ENCODE measurements around the gene CFAP65. TPM values are rescaled to one million over a fixed set of nuclear protein-coding genes. Genes with fewer than 3 reads are reported as not detected.

The CFAP65 gene
- total RNA-seq, 2 donors from 2014 or later, result 4.4 TPM; not detected in 1

GRCh38 chr2:218961229-218961628 is 80.1 kb downstream of the CFAP65 start:
- Histone ChIP-seq H3K27me3 (replicated peaks; ENCODE audit: insufficient read depth) (peaks cover 45% of the 10 kb centered on the region), H3K36me3 (no peaks in the 10 kb centered on the region), H3K9me3 (no peaks in the 10 kb centered on the region), H3K27ac (no peak overlapping the region), H3K4me3 (no peak overlapping the region), H3K4me1 (replicated peaks) (no peaks in the 10 kb centered on the region)
- TF ChIP-seq POLR2A (IDR thresholded peaks at IDR 0.05) (no peak), POLR2AphosphoS5 (IDR thresholded peaks at IDR 0.05) (no peak), CTCF (IDR thresholded peaks at IDR 0.05) (no peak)
- no peak for DNase-seq (ENCODE audit: low spot score)
- intact Hi-C loops (cut with DNase I), result no loop called here
- WGBS, result 6% methylated on average over 4 of the region's 4 CpGs

GRCh38 chr2:218960309-218961165 is 80.8 kb downstream of the CFAP65 start:
- TF ChIP-seq POLR2A (IDR thresholded peaks at IDR 0.05) (no peak), POLR2AphosphoS5 (IDR thresholded peaks at IDR 0.05) (no peak), CTCF (IDR thresholded peaks at IDR 0.05) (no peak)
- DNase-seq (ENCODE audit: low spot score), result no peak
- H3K4me3 ChIP-seq, result no peak overlapping the region
- no peaks in the 10 kb centered on the region for H3K9me3 ChIP-seq
- intact Hi-C loops (cut with DNase I), result no loop called here
- H3K27me3 ChIP-seq (replicated peaks; ENCODE audit: insufficient read depth), result peaks cover 45% of the 10 kb centered on the region
- no peaks in the 10 kb centered on the region for H3K4me1 ChIP-seq (replicated peaks)
- H3K27ac ChIP-seq, result no peak overlapping the region
- 2% methylated on average over 86 of the region's 87 CpGs for WGBS
- H3K36me3 ChIP-seq, result no peaks in the 10 kb centered on the region

GRCh38 chr2:218959761-218960308 is 81.5 kb downstream of the CFAP65 start:
- Histone ChIP-seq H3K4me1 (replicated peaks) (no peaks in the 10 kb centered on the region), H3K27ac (no peak overlapping the region), H3K4me3 (peak overlapping the region; percentile 15 to 30), H3K36me3 (no peaks in the 10 kb centered on the region), H3K9me3 (no peaks in the 10 kb centered on the region), H3K27me3 (replicated peaks; ENCODE audit: insufficient read depth) (peaks cover 45% of the 10 kb centered on the region)
- WGBS, result 2% methylated on average over 51 of the region's 67 CpGs
- DNase-seq (ENCODE audit: low spot score), result no peak
- intact Hi-C loops (cut with DNase I), result no loop called here
- TF ChIP-seq POLR2A (IDR thresholded peaks at IDR 0.05) (no peak), CTCF (IDR thresholded peaks at IDR 0.05) (no peak), POLR2AphosphoS5 (IDR thresholded peaks at IDR 0.05) (no peak)

GRCh38 chr2:218959141-218959731 is 82.1 kb downstream of the CFAP65 start, which contains the start of gene CDK5R2:
CDK5R2 (plus strand) TSS chr2:218959666; CDS start chr2:218959821, 155 bp downstream.
- intact Hi-C loops (cut with DNase I), result no loop called here
- peak; percentile 51 for DNase-seq (ENCODE audit: low spot score)
- Histone ChIP-seq H3K4me1 (replicated peaks) (no peaks in the 10 kb centered on the region), H3K36me3 (no peaks in the 10 kb centered on the region), H3K27me3 (replicated peaks; ENCODE audit: insufficient read depth) (peaks cover 43% of the 10 kb centered on the region), H3K9me3 (no peaks in the 10 kb centered on the region), H3K4me3 (peak within 1 kb of the TSS; percentile 15 to 30), H3K27ac (no peak within 1 kb of the TSS)
- TF ChIP-seq POLR2AphosphoS5 (IDR thresholded peaks at IDR 0.05), result peak; percentile 47
- TF ChIP-seq POLR2A (IDR thresholded peaks at IDR 0.05), result no peak
- TF ChIP-seq CTCF (IDR thresholded peaks at IDR 0.05), result no peak
- 2% methylated on average over 33 of the region's 37 CpGs for WGBS
